ENCODE data around the gene ZC3H14. TPM values are rescaled to one million over a fixed set of nuclear protein-coding genes. Genes with fewer than 3 reads are reported as not detected.
A peak's percentile ranks its signal among the peaks of the same experiment; 100 is the strongest.

ZC3H14 gene
- total RNA-seq, 1 experiment from 2014 or later = 78.0 TPM

DNA sequence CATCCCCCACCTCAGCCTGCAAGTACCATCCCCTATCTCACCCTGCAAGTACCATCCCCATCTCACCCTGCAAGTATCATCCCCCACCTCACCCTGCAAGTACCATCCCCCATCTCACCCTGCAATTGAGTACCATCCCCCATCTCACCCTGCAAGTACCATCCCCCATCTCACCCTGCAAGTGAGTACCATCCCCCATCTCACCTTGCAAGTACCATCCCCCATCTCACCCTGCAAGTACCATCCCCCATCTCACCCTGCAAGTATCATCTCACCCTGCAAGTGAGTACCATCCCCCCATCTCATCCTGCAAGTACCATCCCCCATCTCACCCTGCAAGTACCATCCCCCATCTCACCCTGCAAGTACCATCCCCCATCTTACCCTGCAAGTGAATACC lies 45.0 kb downstream of the ZC3H14 start:
- Histone ChIP-seq H3K27ac (no peak overlapping the region), H3K36me3 (peaks cover 69% of the 10 kb centered on the region)

DNA sequence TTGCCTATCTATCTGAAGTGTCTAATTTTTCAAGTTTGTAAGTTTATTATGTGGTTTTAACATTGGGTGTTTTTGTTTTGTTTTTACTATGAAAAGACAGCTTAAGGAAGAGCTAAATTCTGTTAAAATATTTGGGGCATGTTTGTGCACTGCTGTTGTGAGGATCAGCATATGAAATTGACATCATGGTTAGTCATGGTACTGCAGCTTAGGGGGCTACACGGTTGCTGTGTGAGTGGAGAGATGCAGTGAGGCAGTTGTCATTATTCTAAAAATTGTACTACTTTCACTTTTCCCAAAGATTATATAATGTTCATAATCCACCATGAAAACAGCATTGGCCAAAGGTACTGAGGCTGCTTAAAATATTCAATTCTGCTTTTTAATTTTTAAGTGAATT lies 49.0 kb downstream of the ZC3H14 start:
- no peak for DNase-seq
- peaks cover 52% of the 10 kb centered on the region for H3K36me3 ChIP-seq

More for the DNA sequence above, 45.0 kb downstream of the ZC3H14 start:
- H3K4me3 ChIP-seq = no peak overlapping the region
- H3K4me1 ChIP-seq = peaks cover 13% of the 10 kb centered on the region
- no peaks in the 10 kb centered on the region for H3K27me3 ChIP-seq
- no peak for DNase-seq
- no peaks in the 10 kb centered on the region for H3K9me3 ChIP-seq (replicated peaks)

DNA sequence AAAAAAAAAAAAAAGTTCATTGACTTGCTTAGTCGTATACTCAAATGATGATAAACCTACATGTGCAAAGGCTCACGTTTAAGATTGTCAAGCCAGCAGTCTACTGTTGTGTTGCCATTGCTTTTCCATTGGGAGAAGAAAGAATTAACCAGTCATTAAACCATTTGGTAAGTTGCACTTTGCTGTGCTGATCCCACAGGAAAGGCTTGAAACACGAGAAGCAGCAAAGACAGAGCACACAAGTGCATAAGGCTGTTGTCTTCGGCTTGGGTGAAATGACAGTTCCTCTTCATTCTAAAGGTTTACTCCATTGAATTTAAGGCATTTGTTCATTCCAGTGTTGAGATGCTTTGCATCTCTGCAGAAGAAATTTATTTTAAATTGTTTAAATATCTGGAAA lies 50.1 kb downstream of the ZC3H14 start:
- no peak overlapping the region for H3K27ac ChIP-seq
- peaks cover 49% of the 10 kb centered on the region for H3K36me3 ChIP-seq
- H3K9me3 ChIP-seq (replicated peaks) = no peaks in the 10 kb centered on the region
- peaks cover 30% of the 10 kb centered on the region for H3K4me1 ChIP-seq
- no peaks in the 10 kb centered on the region for H3K27me3 ChIP-seq
- no peak overlapping the region for H3K4me3 ChIP-seq
- peak in 1 of 2 experiments; percentile 39 for DNase-seq

More for the DNA sequence above, 49.0 kb downstream of the ZC3H14 start:
- Histone ChIP-seq H3K27ac (no peak overlapping the region), H3K9me3 (replicated peaks) (no peaks in the 10 kb centered on the region), H3K4me3 (no peak overlapping the region), H3K4me1 (peaks cover 30% of the 10 kb centered on the region), H3K27me3 (no peaks in the 10 kb centered on the region)

DNA sequence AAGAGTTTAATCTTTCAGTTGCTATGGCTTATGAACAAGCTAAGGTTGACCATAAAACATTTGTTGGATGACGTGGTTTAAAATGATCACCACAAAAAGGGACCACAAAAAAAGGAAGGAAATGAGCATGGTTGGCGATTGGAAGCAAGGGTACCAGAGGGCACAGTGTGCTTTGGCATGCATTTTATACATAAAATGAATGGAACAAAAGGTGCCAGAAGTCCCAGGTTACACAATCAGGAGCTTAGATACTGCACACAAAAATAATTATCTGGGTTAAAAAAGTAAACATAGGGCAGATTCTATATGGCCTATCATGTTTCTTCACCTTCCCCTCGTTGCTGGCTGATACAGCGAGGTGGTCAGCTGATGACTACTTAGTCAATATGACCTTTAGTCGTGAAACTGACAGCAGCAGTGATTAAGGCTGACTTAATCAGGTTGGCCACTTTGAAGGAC lies 50.7 kb downstream of the ZC3H14 start:
- H3K4me3 ChIP-seq = no peak overlapping the region
- H3K9me3 ChIP-seq (replicated peaks) = no peaks in the 10 kb centered on the region
- H3K4me1 ChIP-seq = peaks cover 30% of the 10 kb centered on the region
- H3K36me3 ChIP-seq = peaks cover 45% of the 10 kb centered on the region
- peak in 1 of 2 experiments; percentile 17 for DNase-seq
- no peak overlapping the region; the same call in 1 of the 2 replicates for H3K27ac ChIP-seq
- H3K27me3 ChIP-seq = no peaks in the 10 kb centered on the region

DNA sequence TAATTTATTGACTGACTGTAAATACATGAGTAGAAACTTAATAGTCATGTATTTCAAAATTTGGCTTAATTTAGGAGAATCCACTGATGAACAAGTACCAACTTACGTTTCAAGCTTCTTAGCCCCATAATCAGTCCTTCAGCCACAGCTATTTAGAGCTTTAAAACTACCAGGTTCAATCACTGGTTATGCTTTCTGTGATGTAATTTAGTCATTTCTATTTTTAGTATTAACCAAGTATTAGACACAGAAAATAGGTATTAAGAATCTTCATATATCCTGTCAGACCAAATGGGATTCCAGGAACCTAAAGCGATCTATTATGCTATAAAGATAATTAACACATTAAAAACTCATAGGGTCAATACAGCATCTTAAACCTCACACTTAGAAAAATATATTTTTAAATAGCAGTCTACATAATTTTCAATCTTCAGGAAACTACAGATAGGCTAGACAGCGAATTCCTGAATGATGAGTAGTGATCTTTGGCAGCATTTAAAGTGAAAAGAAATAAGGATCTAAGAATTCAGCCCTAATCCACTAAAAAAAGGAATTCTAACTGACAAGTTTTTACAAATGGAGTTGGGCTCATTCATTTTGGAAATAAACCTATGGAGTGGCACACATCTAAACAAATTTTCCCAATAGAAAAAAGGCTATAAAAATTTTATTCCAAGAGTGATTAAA lies 51.5 kb downstream of the ZC3H14 start:
- Histone ChIP-seq H3K27me3 (no peaks in the 10 kb centered on the region), H3K36me3 (peaks cover 37% of the 10 kb centered on the region), H3K27ac (peak overlapping the region; percentile 46), H3K4me1 (peaks cover 30% of the 10 kb centered on the region), H3K4me3 (no peak overlapping the region), H3K9me3 (replicated peaks) (no peaks in the 10 kb centered on the region)
- DNase-seq = no peak

DNA sequence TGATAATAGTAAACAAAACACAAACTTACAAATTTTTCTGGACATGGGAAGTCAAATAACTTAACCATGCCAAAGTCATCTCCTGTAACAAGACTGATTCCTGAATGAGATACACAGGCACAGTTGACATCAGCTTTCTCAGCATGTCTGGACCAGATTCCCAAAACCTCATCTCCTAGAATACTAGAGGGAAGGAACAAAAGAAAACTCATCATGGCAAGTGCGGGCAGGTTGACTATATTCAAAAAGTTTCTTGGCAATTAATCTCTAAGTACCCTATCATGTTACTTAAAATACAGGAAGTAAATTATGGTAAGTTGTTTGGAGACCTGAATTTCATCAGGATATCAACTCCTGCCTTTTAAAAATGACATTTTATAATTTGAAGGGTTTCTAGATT lies 53.9 kb downstream of the ZC3H14 start:
- no peak for DNase-seq
- H3K9me3 ChIP-seq (replicated peaks) = no peaks in the 10 kb centered on the region
- H3K27ac ChIP-seq = no peak overlapping the region
- peaks cover 29% of the 10 kb centered on the region for H3K4me1 ChIP-seq
- no peaks in the 10 kb centered on the region for H3K27me3 ChIP-seq
- H3K36me3 ChIP-seq = peaks cover 20% of the 10 kb centered on the region
- no peak overlapping the region for H3K4me3 ChIP-seq

DNA sequence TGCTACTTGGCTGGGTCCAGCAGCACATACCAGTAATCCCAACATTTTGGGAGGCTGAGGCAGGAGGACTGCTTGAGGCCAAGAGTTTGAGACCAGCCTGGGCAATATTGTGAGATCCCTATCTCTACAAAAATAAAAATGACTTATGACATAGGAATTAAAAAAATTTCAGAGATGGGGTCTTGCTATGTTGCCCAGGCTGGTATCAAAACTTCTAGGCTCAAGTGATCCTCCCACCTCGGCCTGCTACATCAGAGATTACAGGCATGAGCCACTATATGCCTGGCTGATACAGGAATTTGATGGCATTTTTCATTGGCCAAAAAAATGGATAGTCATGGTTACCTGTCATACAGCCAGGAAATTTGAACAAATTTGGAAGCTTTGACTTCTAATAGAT lies 54.6 kb downstream of the ZC3H14 start:
- DNase-seq = no peak
- Histone ChIP-seq H3K36me3 (peaks cover 12% of the 10 kb centered on the region), H3K27ac (no peak overlapping the region)

DNA sequence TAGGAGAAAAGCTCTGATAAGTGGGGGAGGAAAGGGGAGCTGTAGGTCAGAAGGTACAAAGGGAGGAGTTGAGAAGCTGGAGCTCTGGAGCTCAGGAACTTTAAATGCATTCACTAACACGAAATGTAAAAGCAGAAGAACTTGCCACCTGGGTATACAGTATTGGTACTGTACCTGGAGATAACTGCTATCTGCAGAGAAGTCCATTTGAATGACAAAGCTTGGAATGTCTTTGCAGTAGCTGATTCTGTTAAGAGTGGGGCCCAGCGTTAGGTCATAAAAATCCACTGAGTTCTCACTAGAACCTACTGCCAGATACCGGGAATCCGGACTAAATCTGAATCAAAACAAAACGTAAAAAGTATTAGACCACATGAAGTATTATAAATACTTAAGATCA lies 55.6 kb downstream of the ZC3H14 start:
- H3K27me3 ChIP-seq = no peaks in the 10 kb centered on the region

More for the DNA sequence above, 54.6 kb downstream of the ZC3H14 start:
- Histone ChIP-seq H3K27me3 (no peaks in the 10 kb centered on the region), H3K4me3 (no peak overlapping the region), H3K9me3 (replicated peaks) (no peaks in the 10 kb centered on the region), H3K4me1 (peaks cover 21% of the 10 kb centered on the region)

DNA sequence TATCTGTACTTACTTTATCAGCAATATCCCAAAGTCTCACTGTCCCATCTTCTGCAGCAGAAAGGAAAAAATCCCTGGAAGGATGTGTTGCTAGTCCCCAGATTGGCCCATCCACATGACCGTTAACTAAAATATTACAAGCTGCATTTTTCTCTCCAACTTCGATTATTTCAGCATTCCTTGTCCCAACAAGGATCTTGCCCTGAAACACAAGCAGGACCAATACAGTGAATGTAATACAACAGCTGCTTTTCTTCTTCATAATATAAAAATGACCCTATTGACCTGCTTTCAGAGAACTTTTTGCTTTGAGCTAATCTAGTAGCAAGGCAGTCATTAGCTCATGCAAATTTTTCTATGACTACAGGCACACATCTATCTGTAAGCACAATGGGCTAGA lies 58.3 kb downstream of the ZC3H14 start:
- Histone ChIP-seq H3K27me3 (no peaks in the 10 kb centered on the region), H3K36me3 (no peaks in the 10 kb centered on the region), H3K4me3 (no peak overlapping the region), H3K9me3 (replicated peaks) (no peaks in the 10 kb centered on the region), H3K4me1 (no peaks in the 10 kb centered on the region), H3K27ac (no peak overlapping the region)
- DNase-seq = no peak

More for the DNA sequence above, 55.6 kb downstream of the ZC3H14 start:
- H3K4me1 ChIP-seq = peaks cover 11% of the 10 kb centered on the region; the same call in 1 of the 2 replicates
- H3K27ac ChIP-seq = no peak overlapping the region
- no peak for DNase-seq
- H3K4me3 ChIP-seq = no peak overlapping the region
- no peaks in the 10 kb centered on the region for H3K9me3 ChIP-seq (replicated peaks)
- H3K36me3 ChIP-seq = peaks cover 6% of the 10 kb centered on the region

DNA sequence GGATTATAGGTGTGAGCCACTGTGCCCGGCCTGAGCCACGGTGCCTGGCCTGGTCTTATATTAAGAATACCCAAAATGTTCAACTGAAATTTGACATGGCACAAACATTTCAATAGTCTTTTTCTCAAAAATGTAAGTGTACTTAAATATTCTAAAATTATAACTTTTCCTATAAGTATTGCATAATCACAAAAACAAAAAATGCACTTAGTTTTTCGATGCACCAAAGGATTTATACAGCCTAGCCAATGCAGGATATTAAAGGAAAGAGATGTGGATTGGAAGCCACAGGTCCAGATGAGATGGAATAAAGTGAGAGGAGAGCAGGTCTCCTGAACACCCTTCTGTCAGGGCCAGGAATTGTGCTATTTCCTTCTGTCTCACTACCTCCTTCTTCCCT lies 62.8 kb downstream of the ZC3H14 start:
- H3K9me3 ChIP-seq (replicated peaks) = no peaks in the 10 kb centered on the region
- H3K4me1 ChIP-seq = no peaks in the 10 kb centered on the region
- no peaks in the 10 kb centered on the region for H3K27me3 ChIP-seq
- H3K36me3 ChIP-seq = no peaks in the 10 kb centered on the region
- no peak for DNase-seq
- no peak overlapping the region for H3K27ac ChIP-seq
- H3K4me3 ChIP-seq = no peak overlapping the region

DNA sequence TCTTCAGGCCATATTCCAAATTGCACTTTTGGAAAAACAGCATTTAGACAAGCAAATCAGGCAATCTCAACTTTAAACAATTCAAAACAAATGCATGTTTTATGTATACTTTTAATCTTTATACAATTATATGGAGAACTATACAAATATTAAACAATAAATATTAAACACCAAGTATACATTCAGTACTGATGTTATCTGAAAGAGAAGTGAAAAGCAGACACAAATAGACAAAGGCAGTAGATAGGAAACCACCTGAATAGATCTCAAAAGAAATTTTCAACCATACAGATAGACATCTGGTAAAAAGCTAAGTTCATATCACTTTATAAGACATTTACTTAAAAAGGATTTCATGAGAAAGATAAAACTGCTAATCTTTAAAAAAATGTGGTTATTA lies 65.2 kb downstream of the ZC3H14 start:
- Histone ChIP-seq H3K36me3 (no peaks in the 10 kb centered on the region), H3K27me3 (no peaks in the 10 kb centered on the region), H3K4me3 (no peak overlapping the region), H3K4me1 (no peaks in the 10 kb centered on the region), H3K9me3 (replicated peaks) (no peaks in the 10 kb centered on the region), H3K27ac (no peak overlapping the region)
- DNase-seq = no peak

DNA sequence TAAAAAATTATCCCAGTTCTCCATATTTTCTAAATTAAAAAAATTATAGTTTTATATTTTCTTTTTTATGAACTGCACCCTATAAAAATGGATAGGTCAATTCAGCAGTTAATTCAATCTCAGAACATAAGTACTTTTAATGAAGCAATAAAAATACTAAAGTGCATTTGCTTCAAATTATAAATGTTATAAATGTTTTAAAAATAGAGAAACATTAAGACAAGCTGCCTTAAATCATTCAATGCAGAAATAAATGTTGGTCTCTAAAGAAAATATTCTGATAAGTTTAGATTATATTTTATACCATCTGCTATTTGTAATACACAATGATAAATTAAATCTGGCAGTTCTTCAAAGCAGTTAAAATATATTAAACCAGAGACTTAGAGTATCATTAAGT lies 65.6 kb downstream of the ZC3H14 start:
- Histone ChIP-seq H3K27ac (no peak overlapping the region), H3K9me3 (replicated peaks) (no peaks in the 10 kb centered on the region), H3K4me3 (no peak overlapping the region), H3K27me3 (no peaks in the 10 kb centered on the region), H3K36me3 (no peaks in the 10 kb centered on the region), H3K4me1 (no peaks in the 10 kb centered on the region)
- DNase-seq = no peak

DNA sequence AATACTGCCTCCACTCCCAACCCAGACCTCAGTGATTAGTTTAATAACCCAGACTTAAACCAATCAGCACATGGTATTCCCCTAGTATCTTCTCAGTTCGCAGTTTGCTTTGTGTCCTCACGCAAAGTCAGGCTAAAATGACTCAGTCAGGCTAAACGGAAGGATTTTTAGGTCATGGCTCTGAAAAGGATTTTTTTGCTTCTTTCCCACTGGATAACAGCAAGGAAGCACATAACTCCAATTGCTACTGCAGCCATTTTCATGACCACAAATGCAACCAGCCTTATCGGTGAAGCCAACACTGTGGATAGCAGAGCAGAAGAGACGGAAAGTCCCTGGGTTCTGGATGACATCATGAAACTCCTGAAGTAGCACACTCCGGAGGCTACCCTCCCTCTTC lies 67.7 kb downstream of the ZC3H14 start:
- H3K9me3 ChIP-seq (replicated peaks) = no peaks in the 10 kb centered on the region
- no peaks in the 10 kb centered on the region for H3K4me1 ChIP-seq
- H3K27me3 ChIP-seq = no peaks in the 10 kb centered on the region
- H3K36me3 ChIP-seq = no peaks in the 10 kb centered on the region
- DNase-seq = no peak
- no peak overlapping the region for H3K4me3 ChIP-seq
- H3K27ac ChIP-seq = no peak overlapping the region

DNA sequence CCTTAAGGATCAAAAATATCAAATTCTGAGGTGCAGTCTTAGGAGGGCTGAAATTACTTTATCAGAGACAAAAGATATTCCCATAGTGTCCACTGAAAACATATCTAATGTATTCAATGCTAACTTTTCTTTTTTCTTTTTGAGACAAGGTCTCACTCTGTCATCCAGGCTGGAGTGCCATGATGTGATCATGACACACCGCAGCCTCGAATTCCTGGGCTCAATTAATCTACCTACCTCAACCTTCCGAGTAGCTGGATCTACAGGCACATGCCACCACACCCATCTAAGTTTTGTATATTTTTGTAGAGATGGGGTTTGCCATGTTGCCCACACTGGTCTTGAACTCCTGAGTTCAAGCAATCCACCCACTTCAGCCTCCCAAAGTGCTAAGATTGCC lies 68.3 kb downstream of the ZC3H14 start:
- Histone ChIP-seq H3K27ac (no peak overlapping the region), H3K27me3 (no peaks in the 10 kb centered on the region), H3K36me3 (no peaks in the 10 kb centered on the region), H3K4me3 (no peak overlapping the region), H3K9me3 (replicated peaks) (no peaks in the 10 kb centered on the region), H3K4me1 (no peaks in the 10 kb centered on the region)
- no peak for DNase-seq

DNA sequence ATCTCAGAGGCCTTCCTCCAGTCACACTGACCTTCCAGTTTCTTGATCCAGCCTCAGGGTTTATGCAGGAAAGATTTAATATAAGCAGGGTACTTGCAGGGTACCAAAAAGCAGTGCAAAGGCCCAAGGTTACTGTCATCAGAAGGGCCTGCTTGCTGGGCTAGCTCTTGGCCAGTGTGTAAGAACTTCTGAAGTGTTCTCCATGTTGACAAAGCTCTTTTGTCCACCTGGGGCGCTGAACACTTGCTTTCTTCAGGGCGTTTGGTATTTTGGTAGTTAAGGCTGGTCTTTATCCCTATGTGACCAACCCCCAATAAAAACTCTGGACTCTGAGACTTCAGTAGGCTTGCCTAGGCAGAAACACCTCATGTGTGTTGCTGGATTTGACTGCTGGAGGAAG lies 69.7 kb downstream of the ZC3H14 start:
- Histone ChIP-seq H3K9me3 (replicated peaks) (no peaks in the 10 kb centered on the region), H3K4me1 (no peaks in the 10 kb centered on the region), H3K4me3 (no peak overlapping the region), H3K36me3 (no peaks in the 10 kb centered on the region), H3K27me3 (no peaks in the 10 kb centered on the region), H3K27ac (no peak overlapping the region)
- DNase-seq = no peak

DNA sequence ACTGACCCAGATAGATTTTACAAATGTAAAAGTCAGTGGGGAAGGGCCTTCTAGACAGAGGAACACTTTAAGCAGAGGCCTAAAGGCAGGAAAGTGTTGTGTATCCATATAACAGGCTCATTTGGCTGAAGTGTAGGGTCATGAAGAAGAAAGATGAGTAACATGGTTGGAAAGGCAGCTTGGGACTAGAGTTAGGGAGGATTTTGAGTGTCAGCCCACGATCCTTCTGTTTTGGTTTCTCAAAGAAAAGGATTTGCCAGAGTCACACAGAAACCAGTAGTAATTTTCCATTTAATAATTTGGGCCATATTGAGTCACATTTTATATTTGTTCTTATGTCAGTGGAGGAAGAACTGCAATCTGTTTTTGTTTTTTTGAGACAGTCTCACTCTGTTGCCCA lies 76.4 kb downstream of the ZC3H14 start:
- no peaks in the 10 kb centered on the region for H3K4me1 ChIP-seq
- H3K36me3 ChIP-seq = no peaks in the 10 kb centered on the region
- H3K4me3 ChIP-seq = no peak overlapping the region
- no peak for DNase-seq
- H3K27ac ChIP-seq = no peak overlapping the region
- no peaks in the 10 kb centered on the region for H3K27me3 ChIP-seq
- peaks cover 6% of the 10 kb centered on the region; the same call in 1 of the 2 replicates for H3K9me3 ChIP-seq (replicated peaks)

All from SJCRH30 (cell line).